Left colon (tissue), 2 donors: ENCODE results near the gene B4GALNT2. TPM values are rescaled to one million over a fixed set of nuclear protein-coding genes. Genes with fewer than 3 reads are reported as not detected.
"Not testable (repeated sequence)": the region's sequence is repeated elsewhere in the genome, so short reads cannot be mapped to it uniquely, and the experiment has no call there.

ENCODE experiments used
- ATAC-seq: fragments of 200-7000 bp; cut with Tn5 transposase; one replicate; pipeline ENCODE4 v1.9.1; 2020; ENCODE audit warnings: mild to moderate bottlenecking, moderate library complexity
- DNase-seq, 2 donors: peaks; one replicate each; pipeline ENCODE4 v3.0.0-alpha.2; 2020
- intact Hi-C, 2 donors: fragments of 100-400 bp; cut with DNase I in 1 of 2; cut with micrococcal nuclease in 1 of 2; formaldehyde crosslinking; loops; one replicate each; pipeline versions ENCODE4 v1.11.2 to v1.14.0; 2022; cut with DNase I, micrococcal nuclease
- long read RNA-seq: library from polyadenylated mRNA; unstranded; transcript quantifications from one replicate; pipeline ENCODE4 v2.0.0, GENCODE V29; 2021
- total RNA-seq, 2 donors: library from RNA; stranded (reverse); fragmentation: NEBNext Ultra II Directional; extraction: Animal tissue kit (Norgen Biotek cat#: 25700); gene quantifications; one replicate each; pipeline ENCODE4 v1.2.1, GENCODE V29; 2021
- donor health status: DM: no; HTN: no; CAD: no.
- donor health status: DM: yes; HTN: yes; CAD: no.

B4GALNT2 gene, protein sequence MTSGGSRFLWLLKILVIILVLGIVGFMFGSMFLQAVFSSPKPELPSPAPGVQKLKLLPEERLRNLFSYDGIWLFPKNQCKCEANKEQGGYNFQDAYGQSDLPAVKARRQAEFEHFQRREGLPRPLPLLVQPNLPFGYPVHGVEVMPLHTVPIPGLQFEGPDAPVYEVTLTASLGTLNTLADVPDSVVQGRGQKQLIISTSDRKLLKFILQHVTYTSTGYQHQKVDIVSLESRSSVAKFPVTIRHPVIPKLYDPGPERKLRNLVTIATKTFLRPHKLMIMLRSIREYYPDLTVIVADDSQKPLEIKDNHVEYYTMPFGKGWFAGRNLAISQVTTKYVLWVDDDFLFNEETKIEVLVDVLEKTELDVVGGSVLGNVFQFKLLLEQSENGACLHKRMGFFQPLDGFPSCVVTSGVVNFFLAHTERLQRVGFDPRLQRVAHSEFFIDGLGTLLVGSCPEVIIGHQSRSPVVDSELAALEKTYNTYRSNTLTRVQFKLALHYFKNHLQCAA
- total RNA-seq = 10 to 100 TPM; 45.0 to 99.9 TPM
- long read RNA-seq, full-length matches to known transcripts = 27 of 48 reads
- long read RNA-seq, partial matches to known transcripts = 10 of 48 reads
- long read RNA-seq, other reads (novel, unspliced or antisense) = 11 of 48 reads

DNA sequence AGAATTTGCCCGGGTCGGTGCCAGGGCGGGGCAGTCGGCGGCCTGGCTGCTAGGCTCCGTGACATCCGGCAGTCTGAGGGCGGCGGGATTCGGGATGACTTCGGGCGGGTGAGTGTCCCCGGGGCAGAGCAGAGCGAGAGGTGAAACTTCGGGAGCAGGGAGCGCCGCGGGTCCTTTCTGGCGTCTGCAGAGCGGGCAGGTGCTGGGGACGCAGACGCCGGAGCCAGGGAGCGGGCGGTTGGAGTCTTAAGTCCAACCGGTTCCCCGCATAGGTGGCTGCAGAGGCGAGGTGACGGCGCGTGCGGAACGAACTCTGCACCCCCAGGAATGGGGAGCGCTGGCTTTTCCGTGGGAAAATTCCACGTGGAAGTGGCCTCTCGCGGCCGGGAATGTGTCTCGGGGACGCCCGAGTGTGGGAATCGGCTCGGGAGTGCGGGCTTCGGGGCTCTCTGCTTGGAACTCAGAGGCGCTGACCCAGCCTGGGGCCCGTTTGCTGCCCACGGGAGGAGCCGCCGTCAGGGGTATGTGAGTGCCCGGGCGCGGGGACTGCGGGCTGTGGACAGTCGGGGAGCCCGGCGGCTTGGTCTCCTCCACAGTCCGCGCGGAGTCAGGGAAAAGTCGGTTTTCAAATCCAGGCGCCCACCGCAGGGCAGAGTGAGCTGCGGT is at the start of gene B4GALNT2:
B4GALNT2 (plus strand) TSS at position 71 of the 666 bp plus-strand sequence; CDS start at position 95, 24 bp downstream.
- peak; percentile 45 to 76 for DNase-seq
- peak; percentile 84 for ATAC-seq
- intact Hi-C loops = no loop called here

DNA sequence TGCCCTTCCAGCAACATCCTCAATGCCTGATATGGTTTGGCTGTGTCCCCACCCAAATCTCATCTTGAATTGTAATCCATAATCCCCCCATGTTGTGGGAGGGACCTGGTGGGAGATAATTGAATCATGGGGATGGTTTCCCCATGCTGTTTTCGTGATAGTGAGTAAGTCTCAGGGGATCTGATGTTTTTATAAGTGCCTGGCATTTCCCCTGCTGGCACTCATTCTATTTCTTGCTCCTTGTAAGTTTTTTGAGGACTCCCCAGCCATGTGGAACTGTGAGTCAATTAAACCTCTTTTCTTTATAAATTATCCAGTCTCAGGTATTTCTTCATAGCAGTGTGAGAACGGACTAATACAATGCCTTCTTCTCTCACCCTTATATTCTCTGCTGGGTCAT is 47.5 kb upstream of the B4GALNT2 start:
- intact Hi-C loops, ATAC-seq, DNase-seq: not testable (repeated sequence)

DNA sequence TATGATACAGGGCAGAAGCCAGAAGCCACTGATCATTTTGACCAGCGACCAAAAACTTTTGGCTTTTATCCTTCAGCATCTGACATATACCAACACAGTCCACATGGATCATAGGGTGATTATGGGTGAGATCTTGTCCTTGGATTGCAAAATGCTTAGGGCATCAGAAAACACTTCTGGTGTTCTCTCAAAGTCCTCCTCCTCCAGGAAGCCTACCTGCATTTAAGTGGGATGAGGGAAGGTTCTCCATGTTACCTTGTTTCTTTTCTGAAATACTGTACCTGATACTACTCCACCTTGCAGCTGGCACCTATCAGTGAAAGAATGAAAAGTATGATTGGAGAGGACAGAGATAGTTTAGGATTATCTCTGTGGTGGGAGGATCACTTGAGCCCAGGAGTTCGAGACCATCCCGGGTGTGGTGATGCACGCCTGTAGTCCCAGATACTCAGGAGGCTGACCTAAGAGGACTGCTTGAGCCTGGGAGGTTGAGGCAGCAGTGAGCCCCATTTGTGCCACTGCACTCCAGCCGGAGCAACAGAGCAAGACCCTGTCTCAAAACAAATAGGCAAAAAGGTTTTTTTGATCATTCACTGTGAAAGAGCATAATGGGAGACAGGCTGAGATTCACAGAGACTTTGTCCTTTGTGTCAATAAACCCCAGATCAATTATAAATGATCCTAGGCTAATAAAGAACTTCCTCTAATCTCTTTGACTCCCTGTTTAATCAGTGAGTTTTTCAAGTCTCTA is 46.8 kb upstream of the B4GALNT2 start:
- intact Hi-C loops = no loop called here
- ATAC-seq (no peak), DNase-seq (no peak)

DNA sequence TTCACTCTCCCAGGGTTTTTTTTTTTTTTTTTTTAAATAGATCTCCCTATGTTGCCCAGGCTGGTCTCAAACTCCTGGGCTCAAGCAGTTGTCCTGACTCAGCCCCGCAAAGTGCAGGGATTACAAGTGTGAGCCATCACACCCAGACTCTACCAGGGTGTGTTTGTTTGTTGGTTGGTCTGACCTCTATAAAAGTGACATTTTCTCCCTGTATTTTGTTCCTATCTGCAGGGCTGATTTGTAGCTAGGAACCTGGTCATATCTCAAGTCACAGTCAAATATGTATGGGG is 46.3 kb upstream of the B4GALNT2 start:
- peak; percentile 85 for ATAC-seq
- intact Hi-C loops = no loop called here
- no peak for DNase-seq

DNA sequence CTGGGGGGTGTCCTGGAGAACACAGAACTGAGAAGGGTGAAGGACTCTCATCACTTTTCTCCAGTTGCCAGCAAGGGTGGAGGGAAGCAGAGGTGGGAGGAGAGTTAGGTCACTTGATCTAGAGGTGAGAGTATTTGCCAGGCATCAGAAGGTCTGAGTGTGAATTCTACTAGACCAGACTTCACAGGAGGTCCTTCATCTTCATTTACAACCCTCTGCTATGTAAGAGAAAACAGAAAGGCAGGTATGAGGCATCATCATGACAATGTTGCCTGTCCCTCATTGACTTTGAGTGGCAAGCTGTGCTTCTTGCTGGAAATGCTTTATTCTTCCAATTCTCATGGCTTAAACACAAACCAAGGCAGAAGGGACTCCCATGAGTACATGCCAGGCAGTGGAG is 45.9 kb upstream of the B4GALNT2 start:
- ATAC-seq = peak; percentile 28
- intact Hi-C loops = no loop called here
- DNase-seq = no peak

DNA sequence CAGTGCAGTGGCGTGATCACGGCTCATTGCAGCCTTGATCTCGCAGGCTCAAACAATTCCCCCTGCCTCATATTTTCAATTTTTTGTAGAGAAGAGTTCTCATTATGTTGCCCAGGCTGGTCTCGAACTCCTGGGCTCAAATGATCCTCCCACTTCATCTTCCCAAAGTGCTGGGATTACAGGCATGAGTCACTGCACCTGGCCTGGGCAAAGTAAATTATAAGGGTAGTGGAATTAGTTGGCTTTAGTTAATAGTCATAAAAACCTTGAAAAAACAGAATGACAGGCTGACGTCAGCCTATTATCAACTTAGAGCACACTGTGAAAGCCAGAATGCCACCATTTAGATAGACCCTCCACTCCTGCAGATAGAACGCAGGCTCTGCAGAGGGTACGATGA is 43.5 kb upstream of the B4GALNT2 start:
- ATAC-seq (no peak), DNase-seq (no peak)
- intact Hi-C loops = no loop called here

DNA sequence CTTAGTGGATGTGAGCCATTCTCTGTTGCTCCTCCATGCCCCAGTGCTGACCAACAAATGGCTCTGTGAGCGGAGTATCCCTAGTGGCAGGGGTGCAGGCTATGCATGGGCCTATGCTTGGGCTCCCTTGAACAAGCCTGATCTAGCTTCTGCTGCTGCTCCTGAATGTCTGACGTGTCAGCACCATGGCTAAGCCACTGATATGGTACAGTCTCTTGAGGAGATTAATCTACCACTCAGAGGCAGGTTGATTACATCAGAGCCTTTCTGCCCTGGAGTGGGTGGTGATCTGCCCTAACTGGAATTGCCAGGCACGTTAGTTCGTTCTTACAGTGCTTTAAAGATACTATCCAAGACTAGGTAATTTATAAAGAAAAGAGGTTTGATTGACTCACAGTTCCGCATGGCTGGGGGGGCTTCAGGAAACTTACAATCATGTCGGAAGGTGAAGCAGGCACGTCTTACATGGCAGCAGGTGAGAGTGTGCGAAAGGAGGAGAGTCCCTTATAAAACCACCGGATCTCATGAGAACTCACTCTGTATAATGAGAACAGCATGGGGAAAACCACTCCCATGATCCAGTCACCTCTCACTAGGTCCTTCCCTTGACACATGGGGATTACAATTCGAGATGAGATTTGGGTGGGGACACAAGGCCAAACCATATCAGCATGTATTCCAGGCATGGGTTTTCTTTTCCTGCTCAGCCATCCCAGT is 41.5 kb upstream of the B4GALNT2 start:
- ATAC-seq = no peak
- no peak for DNase-seq
- intact Hi-C loops = no loop called here

DNA sequence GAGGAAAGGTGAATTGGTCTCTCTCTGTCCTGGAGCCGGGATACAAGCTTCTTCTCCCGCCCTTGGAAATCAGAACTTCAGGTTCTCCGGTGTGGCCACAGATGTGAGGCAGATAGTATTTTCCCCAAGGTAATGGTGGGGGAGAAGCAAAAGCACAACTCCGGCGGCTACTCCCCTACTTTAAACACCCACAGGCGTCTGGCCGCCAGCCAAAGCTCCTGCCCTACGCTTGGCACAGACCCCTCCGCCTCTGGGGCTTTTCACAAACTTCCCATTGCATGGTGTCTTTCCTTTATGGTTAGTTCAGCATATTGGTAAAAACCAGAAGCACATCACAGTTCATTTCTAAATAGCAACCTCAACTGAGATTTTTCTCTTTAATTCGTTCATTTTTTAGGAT is 39.4 kb upstream of the B4GALNT2 start:
- ATAC-seq (peak; percentile 60), DNase-seq (peak in 1 of 2 donors; percentile 60)
- intact Hi-C loops = no loop called here

DNA sequence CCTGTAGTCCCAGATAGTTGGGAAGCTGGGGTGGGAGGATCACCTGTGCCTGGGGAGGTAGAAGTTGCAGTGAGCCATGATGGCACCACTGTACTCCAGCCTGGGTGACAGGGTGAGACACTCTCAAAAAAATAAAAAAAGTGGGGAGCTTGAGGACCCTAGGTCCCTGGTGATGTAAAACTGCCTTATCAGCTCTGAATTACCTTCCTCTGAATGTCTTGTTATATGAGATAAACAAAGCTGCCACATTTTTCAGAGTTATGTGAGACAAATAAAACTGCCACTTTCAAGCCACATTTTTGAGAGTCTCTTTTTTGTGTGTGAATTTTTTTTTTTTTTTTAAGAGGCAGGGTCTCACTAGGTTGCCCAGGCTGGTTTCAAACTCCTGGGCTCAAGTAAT is 32.0 kb upstream of the B4GALNT2 start:
- intact Hi-C loops = no loop called here
- ATAC-seq = no peak
- no peak for DNase-seq

DNA sequence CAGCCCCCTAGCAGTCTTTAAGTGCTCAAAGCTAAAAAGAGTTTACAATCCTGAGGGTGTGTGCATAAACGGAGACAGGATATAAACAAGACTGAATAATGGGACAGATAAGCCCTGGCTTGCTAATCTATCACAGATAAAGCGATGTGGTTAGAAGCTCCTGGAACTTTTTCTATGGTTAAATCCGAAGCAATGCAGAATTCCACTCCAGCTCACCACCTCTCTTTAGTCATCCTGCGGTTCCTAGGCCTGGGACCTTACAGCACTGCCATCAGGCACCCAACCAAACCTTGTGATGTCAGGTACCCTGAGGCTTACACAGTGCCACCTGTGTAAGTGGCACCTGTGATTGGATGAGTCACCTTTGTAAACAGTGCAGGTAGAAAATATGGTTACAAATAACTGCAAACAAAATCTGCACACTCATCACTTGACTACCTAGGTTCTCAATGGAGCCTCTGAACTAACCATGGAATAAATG is 31.5 kb upstream of the B4GALNT2 start:
- ATAC-seq (peak; percentile 89), DNase-seq (no peak)
- intact Hi-C loops = no loop called here

DNA sequence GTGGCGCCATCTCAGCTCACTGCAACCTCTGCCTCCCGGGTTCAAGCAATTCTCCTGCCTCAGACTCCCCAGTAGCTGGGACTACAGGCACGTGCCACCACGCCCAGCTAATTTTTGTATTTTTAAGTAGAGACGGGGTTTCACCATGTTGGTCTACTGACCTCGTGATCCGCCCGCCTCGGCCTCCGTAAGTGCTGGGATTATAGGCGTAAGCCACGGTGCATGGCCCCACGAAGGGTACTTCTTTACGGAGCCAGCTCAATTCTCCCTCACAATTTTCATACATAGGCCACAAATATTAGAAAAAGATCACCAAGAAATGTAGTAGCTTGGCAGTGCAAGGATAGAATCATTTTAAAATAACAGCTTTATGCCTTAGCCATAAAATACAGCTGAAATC is 29.2 kb upstream of the B4GALNT2 start:
- ATAC-seq, intact Hi-C loops: not testable (repeated sequence)

DNA sequence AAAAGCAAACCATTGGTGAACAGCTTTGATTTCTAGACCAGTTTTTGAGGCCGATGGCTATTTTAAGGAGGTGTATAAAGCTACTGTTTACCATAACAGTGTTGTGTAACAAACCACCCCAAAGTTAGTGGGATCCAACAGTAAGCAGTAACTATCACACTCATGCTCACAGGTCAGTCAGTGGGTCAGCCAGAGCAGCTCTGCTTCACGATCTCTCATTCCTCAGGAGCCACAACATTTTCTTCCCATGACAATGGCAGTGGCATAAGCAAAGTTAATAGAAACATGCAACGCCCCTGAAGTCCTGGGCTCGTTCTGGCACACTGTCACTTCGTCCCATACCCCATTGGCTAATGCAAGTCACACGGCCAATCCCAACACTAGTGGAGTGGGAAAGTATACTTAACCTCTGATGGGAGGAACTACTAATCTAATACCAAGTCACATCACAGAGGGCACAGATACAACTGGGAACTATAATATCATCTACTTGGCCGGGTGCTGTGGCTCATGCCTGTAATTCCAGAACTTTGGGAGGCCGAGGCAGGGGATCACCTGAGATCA is 28.0 kb upstream of the B4GALNT2 start:
- ATAC-seq (no peak), DNase-seq (no peak)
- intact Hi-C loops = no loop called here

More for the DNA sequence above, 29.2 kb upstream of the B4GALNT2 start:
- not testable (repeated sequence) for DNase-seq

DNA sequence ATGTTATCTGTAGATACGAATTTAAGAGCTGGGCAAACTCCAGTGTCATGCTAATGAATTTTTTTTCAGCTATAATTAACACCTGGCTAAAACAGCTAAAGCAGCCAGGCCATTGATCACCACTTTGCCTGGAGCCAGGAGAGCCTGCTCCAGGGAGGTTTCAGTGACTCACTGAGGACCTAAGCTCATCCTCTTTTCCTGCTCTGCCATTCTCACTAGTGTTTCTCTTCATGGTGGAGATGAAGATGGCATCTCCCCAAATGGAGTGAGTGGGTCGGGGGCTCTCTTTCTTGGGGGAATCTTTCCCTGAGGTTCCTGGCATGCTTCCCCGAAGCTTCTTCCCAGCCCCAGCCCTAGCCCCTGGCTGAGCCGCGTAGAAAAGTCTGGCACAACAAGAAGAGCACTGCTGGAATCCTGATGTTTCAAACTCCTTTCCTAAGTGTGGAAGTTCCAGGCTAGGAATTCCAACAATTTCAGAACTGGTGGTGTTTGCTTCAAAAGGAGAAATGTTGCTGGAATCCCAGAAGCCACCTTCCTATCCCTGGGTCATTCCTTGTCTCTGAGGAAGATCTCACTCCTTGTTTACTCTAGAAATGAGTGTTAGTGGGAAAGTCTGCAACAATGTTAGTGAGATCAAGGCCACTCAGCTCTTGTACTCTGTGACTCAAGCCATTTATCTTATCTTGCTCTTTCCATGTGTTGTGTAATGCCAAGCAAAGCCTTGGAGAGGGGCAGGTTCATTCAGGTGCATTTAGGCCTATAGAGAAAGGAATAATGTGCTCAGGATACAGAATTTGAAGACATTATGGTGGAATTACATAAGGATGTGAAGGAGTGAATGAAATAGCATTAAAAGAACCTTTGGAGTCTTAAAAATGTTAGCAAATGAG is 26.0 kb upstream of the B4GALNT2 start:
- DNase-seq = no peak
- intact Hi-C loops = no loop called here
- ATAC-seq = peak; percentile 77

DNA sequence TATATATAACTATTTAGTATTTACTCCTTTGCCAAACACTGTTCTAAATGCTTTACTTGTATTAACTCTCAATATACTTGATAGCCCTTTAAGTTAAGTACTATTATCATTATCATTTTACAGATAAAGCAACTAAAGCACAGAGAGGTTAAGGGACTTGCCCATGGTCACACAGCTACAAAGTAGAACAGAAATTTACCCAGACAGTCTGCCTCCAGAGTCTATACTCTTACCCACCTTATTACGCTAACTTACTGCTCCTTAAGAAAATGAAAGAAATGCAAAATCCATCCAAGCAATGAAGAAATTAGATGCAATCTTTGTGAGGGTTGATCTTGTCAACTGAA is 25.4 kb upstream of the B4GALNT2 start:
- no peak for ATAC-seq
- intact Hi-C loops = no loop called here
- no peak for DNase-seq

DNA sequence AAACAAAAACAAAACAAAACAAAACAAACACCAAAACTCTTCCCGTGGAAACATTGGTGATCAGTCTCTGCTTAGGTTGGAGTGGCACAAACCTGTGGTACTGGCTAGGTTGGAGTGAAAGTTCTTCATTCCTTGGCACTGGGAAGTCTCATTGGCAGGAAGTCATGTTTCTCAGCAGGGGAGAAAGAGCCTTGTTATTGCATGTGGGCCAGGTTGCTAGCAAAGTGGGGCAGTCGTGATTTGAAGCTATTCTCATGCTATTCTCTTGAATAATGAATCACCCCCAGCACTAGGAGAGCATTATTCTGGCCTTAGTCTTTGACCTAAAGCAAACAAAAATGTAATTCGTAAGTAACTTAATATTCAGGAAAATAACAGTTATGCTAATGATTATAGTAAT is 24.3 kb upstream of the B4GALNT2 start:
- intact Hi-C loops = no loop called here
- ATAC-seq (no peak), DNase-seq (no peak)

DNA sequence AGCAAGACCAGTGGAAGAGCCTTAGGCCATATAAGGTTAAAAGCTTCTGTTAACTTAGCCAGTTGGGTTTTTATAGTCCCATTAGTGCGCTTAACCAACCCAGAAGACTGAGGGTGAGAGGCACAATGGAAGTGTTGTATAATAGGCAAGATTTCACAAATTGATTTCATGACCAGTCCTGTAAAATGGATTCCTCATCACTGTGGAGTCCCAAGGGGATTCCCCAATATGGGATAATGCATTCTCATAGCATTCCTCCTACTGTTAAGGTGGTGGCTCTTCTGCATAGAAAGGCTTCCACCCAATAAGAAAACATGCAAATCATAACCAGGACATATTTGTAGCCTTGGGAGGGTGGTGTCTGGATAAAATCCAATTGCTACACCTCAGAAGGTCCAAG is 22.1 kb upstream of the B4GALNT2 start:
- no peak for DNase-seq
- peak; percentile 16 for ATAC-seq
- intact Hi-C loops = loop anchor here in 1 of 2 donors (10.0 kb wide), 1 partner anchor 64 kb away; no protein-coding TSS in a partner anchor

DNA sequence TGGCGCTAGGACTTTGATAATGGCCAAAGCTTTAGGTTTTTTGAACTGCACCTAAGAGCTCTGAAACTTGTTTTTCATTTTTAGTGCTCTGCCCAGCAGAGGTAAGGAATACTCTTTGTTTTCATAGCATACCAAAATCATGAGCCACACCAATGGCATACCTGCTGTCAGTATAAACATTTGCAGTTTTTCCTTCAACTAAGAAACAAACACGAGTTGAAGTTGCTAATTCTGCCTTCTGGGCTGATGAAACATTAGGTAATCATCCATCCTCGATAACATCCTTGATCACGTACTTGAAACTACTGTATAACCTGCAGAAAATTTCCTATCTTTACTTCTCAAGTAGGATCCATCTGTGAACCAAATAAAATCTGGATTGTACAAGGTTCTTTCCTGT is 20.6 kb upstream of the B4GALNT2 start:
- ATAC-seq (no peak), DNase-seq (no peak)
- intact Hi-C loops = loop anchor here in 1 of 2 donors (10.0 kb wide), 1 partner anchor 63 kb away; no protein-coding TSS in a partner anchor
